OCI-LY1 (cell line): Measurements from ENCODE around the gene GIMAP4.

ENCODE experiments used
- CTCF ChIP-seq: fragments of 200-600 bp; sonication (generic), shearing (Covaris generic); IDR thresholded peaks from 2 replicates; pipeline ENCODE4 v1.5.1; 2017; ENCODE audit warnings: mild to moderate bottlenecking, antibody characterized with exemption, low read length, moderate library complexity, mixed read lengths
- EZH2 ChIP-seq: fragments of 200-600 bp; sonication (generic), shearing (Covaris generic); IDR thresholded peaks from 2 replicates; pipeline ENCODE4 v1.8.0; 2017; ENCODE audit warnings: borderline replicate concordance, mixed run types, mild to moderate bottlenecking, antibody characterized with exemption, low read length, moderate library complexity, mixed read lengths

DNA sequence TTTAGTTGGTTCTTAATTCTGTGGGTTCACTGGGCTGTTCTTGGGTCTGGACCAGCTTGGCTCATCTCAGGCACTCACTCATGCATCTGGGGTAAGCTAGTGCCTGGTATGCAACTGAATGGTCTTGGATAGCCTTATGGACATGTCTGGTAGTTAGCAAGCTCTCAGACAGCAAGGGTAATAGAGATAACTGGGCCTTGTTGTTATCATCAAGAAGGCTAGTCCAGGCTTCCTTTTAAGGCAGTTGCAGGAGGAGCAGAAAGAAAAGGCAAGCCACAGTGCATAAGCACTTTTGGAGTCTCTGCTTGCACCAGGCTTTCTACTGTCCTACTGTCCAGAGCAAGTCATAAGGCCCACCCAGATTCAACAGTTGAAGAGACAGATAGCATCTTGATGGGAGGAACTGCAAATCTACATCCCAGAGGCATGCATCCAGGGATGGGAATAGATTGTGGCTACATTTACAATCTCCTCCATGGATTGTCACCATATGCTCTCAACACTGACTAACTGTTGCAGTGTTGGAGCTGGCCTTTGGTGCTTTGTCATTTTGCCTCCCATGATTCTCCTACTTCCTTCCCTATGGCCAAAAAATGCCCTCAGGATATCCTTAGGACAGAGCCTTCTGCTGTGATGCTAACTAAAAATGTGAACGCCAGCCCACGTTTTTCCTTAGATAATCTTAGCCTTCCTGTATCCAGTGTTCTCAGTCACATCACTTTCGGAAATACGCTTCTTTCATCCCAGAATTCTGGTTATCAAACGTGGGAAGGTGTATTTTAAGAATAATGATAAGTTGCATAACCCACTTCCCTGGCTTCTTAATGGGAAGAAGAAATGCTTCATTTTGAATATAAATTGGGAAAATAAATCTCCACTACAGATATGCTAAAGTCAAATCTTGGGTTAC lies 3.6 kb downstream of the GIMAP4 start:
- TF ChIP-seq CTCF: no peak
- TF ChIP-seq EZH2: no peak
